H9 (cell line): ENCODE measurements around the gene MAPK14. TPM values are rescaled to one million over a fixed set of nuclear protein-coding genes. Genes with fewer than 3 reads are reported as not detected.

Experiments
- DNase-seq: peaks from one replicate; pipeline ENCODE4 v3.0.0-alpha.2; 2017
- H2AFZ ChIP-seq: one replicate; pipeline ENCODE4 v1.6.1; 2013; ENCODE audit warnings: mild to moderate bottlenecking, low read length, control low read depth, moderate library complexity
- H2AK5ac ChIP-seq: 2 replicates; pipeline ENCODE4 v1.6.1; 2013; ENCODE audit warnings: low read length, control low read depth, mixed read lengths; ENCODE audit not compliant: insufficient read length
- H2BK120ac ChIP-seq: one replicate; pipeline ENCODE4 v1.6.1; 2013; ENCODE audit warnings: low read depth, mild to moderate bottlenecking, low read length, control low read depth, inconsistent platforms; ENCODE audit not compliant: poor library complexity, severe bottlenecking
- H2BK12ac ChIP-seq: 2 replicates; pipeline ENCODE4 v1.6.1; 2013; ENCODE audit warnings: low read length, control low read depth, mixed read lengths, low read depth; ENCODE audit not compliant: insufficient read length
- H2BK15ac ChIP-seq: 2 replicates; pipeline ENCODE4 v1.6.1; 2013; ENCODE audit warnings: low read depth, low read length, control low read depth
- H2BK20ac ChIP-seq: one replicate; pipeline ENCODE4 v1.6.1; 2013; ENCODE audit warnings: low read depth, mild to moderate bottlenecking, low read length, control low read depth, inconsistent platforms; ENCODE audit not compliant: poor library complexity, severe bottlenecking
- H2BK5ac ChIP-seq: 2 replicates; pipeline ENCODE4 v1.6.1; 2013; ENCODE audit warnings: low read length, control low read depth, mixed read lengths; ENCODE audit not compliant: insufficient read length
- H3K14ac ChIP-seq: 2 replicates; pipeline ENCODE4 v1.6.1; 2013; ENCODE audit warnings: low read length, control low read depth; ENCODE audit not compliant: insufficient read depth
- H3K18ac ChIP-seq: 2 replicates; pipeline ENCODE4 v1.6.1; 2013; ENCODE audit warnings: low read depth, mild to moderate bottlenecking, mixed read lengths, low read length, control low read depth; ENCODE audit not compliant: insufficient read length
- H3K23ac ChIP-seq: 2 replicates; pipeline ENCODE4 v1.6.1; 2013; ENCODE audit warnings: low read length, control low read depth, mixed read lengths, low read depth; ENCODE audit not compliant: insufficient read length
- H3K23me2 ChIP-seq: 2 replicates; pipeline ENCODE4 v1.6.1; 2013; ENCODE audit warnings: low read depth, mild to moderate bottlenecking, mixed read lengths, low read length, control low read depth; ENCODE audit not compliant: insufficient read length, poor library complexity, severe bottlenecking
- H3K27ac ChIP-seq: 2 replicates; pipeline ENCODE4 v1.5.1; 2013; ENCODE audit warnings: low read length, control low read depth, mixed read lengths, low read depth; ENCODE audit not compliant: insufficient read length
- H3K27me3 ChIP-seq: 2 replicates; pipeline ENCODE4 v1.6.1; 2013; ENCODE audit warnings: low read length, control low read depth, inconsistent platforms; ENCODE audit not compliant: insufficient read depth
- H3K4ac ChIP-seq: 2 replicates; pipeline ENCODE4 v1.6.1; 2013; ENCODE audit warnings: low read depth, mild to moderate bottlenecking, control low read depth, inconsistent platforms, low read length, moderate library complexity
- H3K4me1 ChIP-seq: 2 replicates; pipeline ENCODE4 v1.6.1; 2013; ENCODE audit warnings: low read length, control low read depth, inconsistent platforms; ENCODE audit not compliant: insufficient read depth
- H3K4me2 ChIP-seq: 2 replicates; pipeline ENCODE4 v1.6.1; 2013; ENCODE audit warnings: low read length, control low read depth, mixed read lengths; ENCODE audit not compliant: insufficient read length, insufficient read depth
- H3K56ac ChIP-seq: 2 replicates; pipeline ENCODE4 v1.6.1; 2013; ENCODE audit warnings: low read depth, mild to moderate bottlenecking, mixed read lengths, low read length, control low read depth; ENCODE audit not compliant: insufficient read length
- H3K79me1 ChIP-seq: 2 replicates; pipeline ENCODE4 v1.6.1; 2013; ENCODE audit warnings: low read depth, mild to moderate bottlenecking, moderate library complexity, low read length, control low read depth, inconsistent platforms; ENCODE audit not compliant: insufficient read depth, poor library complexity, severe bottlenecking
- H3K79me2 ChIP-seq: 2 replicates; pipeline ENCODE4 v1.6.1; 2013; ENCODE audit warnings: low read length, control low read depth, inconsistent platforms; ENCODE audit not compliant: insufficient read depth
- H3K9ac ChIP-seq: 2 replicates; pipeline ENCODE4 v1.6.1; 2013; ENCODE audit warnings: low read length, control low read depth, mixed read lengths; ENCODE audit not compliant: insufficient read length; ENCODE audit errors: extremely low read depth
- H3K9me3 ChIP-seq: one replicate; pipeline ENCODE4 v1.6.1; 2013; ENCODE audit warnings: low read depth, low read length, inconsistent platforms; ENCODE audit not compliant: control insufficient read depth
- H3T11ph ChIP-seq: one replicate; pipeline ENCODE4 v1.6.1; 2013; ENCODE audit warnings: mild to moderate bottlenecking, low read length, control low read depth, inconsistent platforms
- H4K20me1 ChIP-seq: one replicate; pipeline ENCODE4 v1.6.1; 2013; ENCODE audit not compliant: control insufficient read depth, insufficient read length, insufficient read depth
- H4K5ac ChIP-seq: 2 replicates; pipeline ENCODE4 v1.6.1; 2013; ENCODE audit warnings: low read depth, mild to moderate bottlenecking, mixed read lengths, low read length, control low read depth; ENCODE audit not compliant: insufficient read length
- H4K8ac ChIP-seq: replicated peaks from 2 replicates; pipeline ENCODE4 v1.6.1; 2013; ENCODE audit warnings: low read length, control low read depth, mixed read lengths, low read depth; ENCODE audit not compliant: insufficient read length
- H4K91ac ChIP-seq: 2 replicates; pipeline ENCODE4 v1.6.1; 2013; ENCODE audit warnings: low read depth, mild to moderate bottlenecking, moderate library complexity, mixed read lengths, low read length, control low read depth; ENCODE audit not compliant: insufficient read length
- H3K27ac Mint-ChIP-seq, 3 experiments: 2 replicates in 2 of 3; 3 replicates in 1 of 3; pipeline ENCODE4 v1.8.0; 2020 to 2021; ENCODE audit warnings: mixed read lengths in 3 of 3, mild to moderate bottlenecking in 1 of 3, moderate library complexity in 1 of 3
- H3K27me3 Mint-ChIP-seq: 2 replicates; pipeline ENCODE4 v1.8.0; 2021; ENCODE audit warnings: low read depth, mild to moderate bottlenecking, moderate library complexity, mixed read lengths
- H3K36me3 Mint-ChIP-seq, 3 experiments: 2 replicates in 2 of 3; 3 replicates in 1 of 3; pipeline ENCODE4 v1.8.0; 2020 to 2021; ENCODE audit warnings: low read depth in 3 of 3, mixed read lengths in 3 of 3; ENCODE audit not compliant: insufficient read depth in 1 of 3
- H3K4me1 Mint-ChIP-seq, 2 experiments: 2 replicates each; pipeline ENCODE4 v1.8.0; 2020; ENCODE audit warnings: mixed read lengths in 2 of 2
- H3K4me3 Mint-ChIP-seq, 2 experiments: 2 replicates in 1 of 2; 3 replicates in 1 of 2; pipeline ENCODE4 v1.8.0; 2020 to 2021; ENCODE audit warnings: mild to moderate bottlenecking in 2 of 2, mixed read lengths in 2 of 2, moderate library complexity in 1 of 2
- H3K9me3 Mint-ChIP-seq, 2 experiments: 2 replicates in 1 of 2; 3 replicates in 1 of 2; pipeline ENCODE4 v1.8.0; 2020; ENCODE audit warnings: mild to moderate bottlenecking in 2 of 2, mixed read lengths in 2 of 2, moderate library complexity in 1 of 2
- CTCF ChIP-seq: fragments of 200-600 bp; sonication (generic); conservative IDR thresholded peaks from 3 replicates; pipeline ENCODE4 v1.8.0; 2021; ENCODE audit warnings: antibody characterized with exemption, mild to moderate bottlenecking
- WGBS: extraction: QIAGEN DNeasy Blood & Tissue Kit; methylation state at CpG from one replicate; pipeline ENCODE4 v1.1.7; 2013; ENCODE audit warnings: missing lambda C conversion rate, low lambda C conversion rate, mixed read lengths; ENCODE audit not compliant: insufficient read length; ENCODE audit errors: extremely low coverage; 5-methylcytosine and 5-hydroxymethylcytosine counted together
- total RNA-seq: library from RNA; stranded (reverse); gene quantifications from 2 replicates; pipeline ENCODE4 v1.2.1, GENCODE V29; 2021

Gene MAPK14
- total RNA-seq, 1 experiment from 2014 or later = 40.5 TPM

- H2AK5ac ChIP-seq = no peak overlapping the region
- no peak overlapping the region for H3K14ac ChIP-seq
Measured at GRCh38 chr6:36110863-36111262, 83.3 kb downstream of the MAPK14 start.

More at GRCh38 chr6:36110863-36111262, 83.3 kb downstream of the MAPK14 start:
- Histone ChIP-seq H3K18ac (no peak overlapping the region), H3T11ph (no peak overlapping the region), H3K27me3 (no peaks in the 10 kb centered on the region), H3K79me2 (no peaks in the 10 kb centered on the region), H3K9me3 (no peaks in the 10 kb centered on the region), H2BK15ac (no peak overlapping the region), H3K4me1 (no peaks in the 10 kb centered on the region), H3K79me1 (no peaks in the 10 kb centered on the region), H3K23ac (no peak overlapping the region), H2AFZ (no peak overlapping the region), H2BK20ac (no peak overlapping the region), H3K4ac (no peak overlapping the region), H3K56ac (no peak overlapping the region), H4K91ac (no peak overlapping the region), H2BK120ac (no peak overlapping the region), H2BK12ac (no peak overlapping the region), H4K8ac (no peak overlapping the region), H3K23me2 (no peaks in the 10 kb centered on the region), H2BK5ac (no peak overlapping the region), H3K27ac (no peak overlapping the region), H3K4me2 (no peak overlapping the region), H4K5ac (no peak overlapping the region), H4K20me1 (no peaks in the 10 kb centered on the region), H3K9ac (no peak overlapping the region)
- no CpG with 5 or more reads among the region's 4 CpGs for WGBS
- peaks cover 8 to 9% of the 10 kb centered on the region in 2 experiments; a peak in 2 of 4 replicates for H3K4me1 Mint-ChIP-seq
- H3K27ac Mint-ChIP-seq = peak overlapping the region in 1 of 3 experiments; percentile 80; a peak in 1 of 7 replicates
- H3K9me3 Mint-ChIP-seq = no peaks in the 10 kb centered on the region
- no peak for TF ChIP-seq CTCF
- DNase-seq = no peak
- H3K4me3 Mint-ChIP-seq = no peak overlapping the region
- H3K27me3 Mint-ChIP-seq = no peaks in the 10 kb centered on the region
- H3K36me3 Mint-ChIP-seq = peaks cover 5 to 35% (median 16%) of the 10 kb centered on the region in 3 experiments
